Transverse colon (tissue), 4 donors: Measurements from ENCODE around the gene SCGB1D2.

Experiments used
- CTCF ChIP-seq, 5 experiments: fragments of 200-600 bp in 3 of 5; fragments of 450-650 bp in 2 of 5; sonication (generic) in 3 of 5; IDR thresholded peaks; 1 replicate in 2 of 5; 2 replicates in 3 of 5; pipeline ENCODE4 v1.5.1; 2016 to 2017; ENCODE audit warnings: antibody characterized with exemption in 5 of 5, inconsistent platforms in 3 of 5, mild to moderate bottlenecking in 2 of 5, moderate library complexity in 1 of 5
- POLR2A ChIP-seq: fragments of 450-650 bp; IDR thresholded peaks from one replicate; pipeline ENCODE4 v1.6.1; 2016; ENCODE audit warnings: antibody characterized with exemption, mild to moderate bottlenecking, moderate library complexity
- POLR2AphosphoS5 ChIP-seq, 3 donors: sonication (generic); formaldehyde crosslinking; IDR thresholded peaks; one replicate each; pipeline ENCODE4 v1.6.1; 2016; ENCODE audit warnings: antibody characterized with exemption in 3 of 3

- TF ChIP-seq POLR2A, result no peak
- no peak for TF ChIP-seq POLR2AphosphoS5 (IDR thresholded peaks at IDR 0.05)
- no peak for TF ChIP-seq CTCF (IDR thresholded peaks at IDR 0.05)
Observed at GRCh38 chr11:62267576-62267975, 25.5 kb downstream of the SCGB1D2 start.
